Keratinocyte (primary cell): ENCODE data around the gene ATP7B. TPM values are rescaled to one million over a fixed set of nuclear protein-coding genes. Genes with fewer than 3 reads are reported as not detected.

Experiments used
- DNase-seq: peaks from one replicate; pipeline ENCODE4 v3.0.0-alpha.2; 2011; ENCODE audit warnings: low read depth, missing footprints, low spot score
- FAIRE-seq: peaks from 2 replicates; lab custom pipeline; 2011; peaks lifted over from hg19 to GRCh38; lab: Jason Lieb, UNC
- H2AFZ ChIP-seq: 2 replicates; pipeline ENCODE4 v1.6.0; 2012; ENCODE audit warnings: low read length, control low read depth, inconsistent platforms; ENCODE audit not compliant: control insufficient read depth
- H3K27ac ChIP-seq: 2 replicates; pipeline ENCODE4 v1.5.1; 2011; ENCODE audit warnings: low read length; ENCODE audit not compliant: control insufficient read depth, insufficient read depth
- H3K27me3 ChIP-seq: 3 replicates; pipeline ENCODE4 v1.6.0; 2011; ENCODE audit warnings: low read length; ENCODE audit not compliant: control insufficient read depth, insufficient read depth; ENCODE audit errors: extremely low read depth
- H3K36me3 ChIP-seq, 2 experiments: 2 replicates in 1 of 2; 3 replicates in 1 of 2; pipeline ENCODE4 v1.5.1; 2011; ENCODE audit warnings: low read length in 2 of 2, mild to moderate bottlenecking in 1 of 2; ENCODE audit not compliant: control insufficient read depth in 2 of 2, insufficient read depth in 2 of 2; ENCODE audit errors: extremely low read depth in 1 of 2
- H3K4me1 ChIP-seq: 3 replicates; pipeline ENCODE4 v1.5.1; 2011; ENCODE audit warnings: low read length; ENCODE audit not compliant: control insufficient read depth, insufficient read depth; ENCODE audit errors: extremely low read depth
- H3K4me2 ChIP-seq: 3 replicates; pipeline ENCODE4 v1.6.0; 2011; ENCODE audit warnings: low read depth, low read length; ENCODE audit not compliant: control insufficient read depth, insufficient read depth; ENCODE audit errors: extremely low read depth
- H3K4me3 ChIP-seq, 3 experiments: fragments of 200-600 bp in 1 of 3; sonication (generic) in 1 of 3; 2 replicates in 2 of 3; 3 replicates in 1 of 3; pipeline ENCODE4 v1.5.1; 2011 to 2016; ENCODE audit warnings: low read length in 3 of 3, mild to moderate bottlenecking in 3 of 3, control low read depth in 2 of 3, inconsistent platforms in 1 of 3, low read depth in 1 of 3, mixed read lengths in 1 of 3, mixed run types in 1 of 3, moderate library complexity in 1 of 3; ENCODE audit not compliant: control insufficient read depth in 2 of 3, insufficient read depth in 2 of 3; ENCODE audit errors: extremely low read depth in 1 of 3
- H3K79me2 ChIP-seq: 2 replicates; pipeline ENCODE4 v1.6.0; 2012; ENCODE audit warnings: low read length; ENCODE audit not compliant: control insufficient read depth, insufficient read depth
- H3K9ac ChIP-seq: 3 replicates; pipeline ENCODE4 v1.6.0; 2011; ENCODE audit warnings: low read length; ENCODE audit not compliant: control insufficient read depth, insufficient read depth; ENCODE audit errors: extremely low read depth
- H3K9me1 ChIP-seq: 3 replicates; pipeline ENCODE4 v1.6.0; 2011; ENCODE audit warnings: low read length; ENCODE audit not compliant: control insufficient read depth, insufficient read depth; ENCODE audit errors: extremely low read depth
- H3K9me3 ChIP-seq: 2 replicates; pipeline ENCODE4 v1.5.1; 2012; ENCODE audit warnings: low read depth, low read length; ENCODE audit not compliant: control insufficient read depth
- H4K20me1 ChIP-seq: 3 replicates; pipeline ENCODE4 v1.6.0; 2011; ENCODE audit warnings: low read length; ENCODE audit not compliant: control insufficient read depth, insufficient read depth; ENCODE audit errors: extremely low read depth
- EZH2 ChIP-seq: IDR thresholded peaks from one replicate; pipeline ENCODE4 v1.6.1; 2012; ENCODE audit warnings: inconsistent platforms, mild to moderate bottlenecking, low read length, moderate library complexity
- dilution Hi-C: fragments of 300-500 bp; cut with MboI; formaldehyde crosslinking; loops from one replicate; pipeline ENCODE4 v1.7.0; 2020; ENCODE audit warnings: low sequenced_read_pairs; ENCODE audit not compliant: extremely low pct_ligation_motif_present
- polyA plus RNA-seq, 5 experiments: library from polyadenylated mRNA; depleted of rRNA in 3 of 5; stranded (reverse) in 3 of 5; stranded (forward) in 1 of 5; unstranded in 1 of 5; fragments of >200 nt; gene quantifications; 1 replicate in 1 of 5; 2 replicates in 3 of 5; 3 replicates in 1 of 5; pipeline versions ENCODE4 v1.2.1 to v1.2.3, GENCODE V29; 2011 to 2012; ENCODE audit warnings: missing spikeins in 2 of 5, low read depth in 1 of 5, low replicate concordance in 1 of 5
- TF ChIP-seq, protein P1 (sequence below), 3 experiments: IDR thresholded peaks in 1 of 3; conservative IDR thresholded peaks in 1 of 3; optimal IDR thresholded peaks in 1 of 3; 2 replicates in 2 of 3; 3 replicates in 1 of 3; pipeline versions ENCODE3 to v1.5.1; 2011; ENCODE audit warnings: low read length in 3 of 3, mild to moderate bottlenecking in 3 of 3, moderate library complexity in 2 of 3, control low read depth in 1 of 3, inconsistent platforms in 1 of 3; ENCODE audit not compliant: insufficient read depth in 2 of 3; ENCODE audit errors: extremely low read depth in 1 of 3

Gene ATP7B
- polyA plus RNA-seq, 1 donor (not counting 4 experiments of a cell fraction or from before 2014, with no cell fraction given): 5.2 TPM

DNA sequence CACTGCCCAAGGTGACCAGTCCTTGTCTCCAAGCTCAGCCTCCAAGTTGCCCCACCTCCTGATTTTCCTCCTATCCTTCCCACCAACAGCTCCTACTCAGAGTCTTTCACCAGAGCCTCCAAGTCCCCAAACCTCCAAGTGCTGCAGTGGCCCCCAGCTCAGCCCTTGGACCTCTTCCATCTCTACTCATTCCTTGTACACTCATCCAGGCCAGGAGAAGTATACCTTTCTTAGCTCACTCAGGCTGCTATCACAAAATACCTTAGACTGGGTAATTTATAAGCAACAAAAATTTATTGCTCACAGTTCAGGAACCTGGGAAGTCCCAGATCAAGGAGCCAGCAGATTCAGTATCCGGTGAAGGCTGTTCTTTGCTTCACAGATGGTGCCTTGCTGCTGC is 11.3 kb downstream of the ATP7B start:
- no peak for DNase-seq
- Histone ChIP-seq H4K20me1 (no peaks in the 10 kb centered on the region), H3K9ac (no peak overlapping the region), H3K36me3 (no peaks in the 10 kb centered on the region), H3K79me2 (no peaks in the 10 kb centered on the region), H3K27me3 (peaks cover 12% of the 10 kb centered on the region), H2AFZ (no peak overlapping the region), H3K27ac (no peak overlapping the region), H3K4me3 (no peak overlapping the region), H3K4me2 (peak overlapping the region; percentile 7), H3K4me1 (peaks cover 12% of the 10 kb centered on the region), H3K9me3 (no peaks in the 10 kb centered on the region), H3K9me1 (no peaks in the 10 kb centered on the region)
- no peak for FAIRE-seq
- dilution Hi-C loops: no loop called here
- TF ChIP-seq, protein P1, sequence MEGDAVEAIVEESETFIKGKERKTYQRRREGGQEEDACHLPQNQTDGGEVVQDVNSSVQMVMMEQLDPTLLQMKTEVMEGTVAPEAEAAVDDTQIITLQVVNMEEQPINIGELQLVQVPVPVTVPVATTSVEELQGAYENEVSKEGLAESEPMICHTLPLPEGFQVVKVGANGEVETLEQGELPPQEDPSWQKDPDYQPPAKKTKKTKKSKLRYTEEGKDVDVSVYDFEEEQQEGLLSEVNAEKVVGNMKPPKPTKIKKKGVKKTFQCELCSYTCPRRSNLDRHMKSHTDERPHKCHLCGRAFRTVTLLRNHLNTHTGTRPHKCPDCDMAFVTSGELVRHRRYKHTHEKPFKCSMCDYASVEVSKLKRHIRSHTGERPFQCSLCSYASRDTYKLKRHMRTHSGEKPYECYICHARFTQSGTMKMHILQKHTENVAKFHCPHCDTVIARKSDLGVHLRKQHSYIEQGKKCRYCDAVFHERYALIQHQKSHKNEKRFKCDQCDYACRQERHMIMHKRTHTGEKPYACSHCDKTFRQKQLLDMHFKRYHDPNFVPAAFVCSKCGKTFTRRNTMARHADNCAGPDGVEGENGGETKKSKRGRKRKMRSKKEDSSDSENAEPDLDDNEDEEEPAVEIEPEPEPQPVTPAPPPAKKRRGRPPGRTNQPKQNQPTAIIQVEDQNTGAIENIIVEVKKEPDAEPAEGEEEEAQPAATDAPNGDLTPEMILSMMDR (optimal IDR thresholded peaks at IDR 0.05 in 1 of 3, IDR thresholded peaks at IDR 0.05 in 1 of 3, conservative IDR thresholded peaks at IDR 0.05 in 1 of 3; ENCODE audit: extremely low read depth in 1 of 3, insufficient read depth in 2 of 3, low read length in 3 of 3): no peak
- TF ChIP-seq EZH2: no peak

- no peak overlapping the region for H3K9ac ChIP-seq
These were observed 11.7 kb downstream of the ATP7B start for GRCh38 chr13:51999510-51999911.

More at GRCh38 chr13:51999510-51999911, 11.7 kb downstream of the ATP7B start:
- Histone ChIP-seq H4K20me1 (no peaks in the 10 kb centered on the region), H3K79me2 (no peaks in the 10 kb centered on the region), H3K27ac (no peak overlapping the region), H3K27me3 (peaks cover 12% of the 10 kb centered on the region), H2AFZ (no peak overlapping the region), H3K4me1 (peaks cover 12% of the 10 kb centered on the region), H3K9me1 (no peaks in the 10 kb centered on the region), H3K9me3 (no peaks in the 10 kb centered on the region), H3K4me2 (peak overlapping the region; percentile 7), H3K36me3 (no peaks in the 10 kb centered on the region), H3K4me3 (no peak overlapping the region)
- no peak for TF ChIP-seq EZH2
- TF ChIP-seq, protein P1 (optimal IDR thresholded peaks at IDR 0.05 in 1 of 3, IDR thresholded peaks at IDR 0.05 in 1 of 3, conservative IDR thresholded peaks at IDR 0.05 in 1 of 3; ENCODE audit: extremely low read depth in 1 of 3, insufficient read depth in 2 of 3, low read length in 3 of 3): no peak
- DNase-seq (no peak), FAIRE-seq (no peak)
- dilution Hi-C loops: no loop called here
